Type B pancreatic cell (in vitro differentiated cells): ENCODE data around the gene NIN. TPM values are rescaled to one million over a fixed set of nuclear protein-coding genes. Genes with fewer than 3 reads are reported as not detected.

ENCODE experiments used
- DNase-seq: peaks from one replicate; pipeline ENCODE4 v3.0.0; 2021; ENCODE audit warnings: mixed read lengths; ENCODE audit not compliant: unreplicated experiment; ENCODE audit errors: extremely low spot score
- H3K27ac Mint-ChIP-seq: 2 replicates; pipeline ENCODE4 v1.8.0; 2021; ENCODE audit warnings: mild to moderate bottlenecking, mixed read lengths
- H3K27me3 Mint-ChIP-seq: 2 replicates; pipeline ENCODE4 v1.8.0; 2021; ENCODE audit warnings: mixed read lengths
- H3K36me3 Mint-ChIP-seq: 2 replicates; pipeline ENCODE4 v1.8.0; 2021; ENCODE audit warnings: mixed read lengths
- H3K4me1 Mint-ChIP-seq: one replicate; pipeline ENCODE4 v1.8.0; 2021; ENCODE audit warnings: mixed read lengths; ENCODE audit not compliant: unreplicated experiment
- H3K4me3 Mint-ChIP-seq: 2 replicates; pipeline ENCODE4 v1.8.0; 2021; ENCODE audit warnings: mild to moderate bottlenecking, mixed read lengths
- H3K9me3 Mint-ChIP-seq: 2 replicates; pipeline ENCODE4 v1.8.0; 2021; ENCODE audit warnings: mixed read lengths
- CTCF ChIP-seq: fragments of 200-600 bp; sonication (generic); conservative IDR thresholded peaks from 2 replicates; pipeline ENCODE4 v1.5.0; 2021; ENCODE audit warnings: antibody characterized with exemption, mild to moderate bottlenecking
- total RNA-seq: library from RNA; stranded (reverse); gene quantifications from 2 replicates; pipeline ENCODE4 v1.2.1, GENCODE V29; 2021; ENCODE audit warnings: low replicate concordance

The NIN gene
- total RNA-seq, 1 donor from 2014 or later, result 40.5 TPM

DNA sequence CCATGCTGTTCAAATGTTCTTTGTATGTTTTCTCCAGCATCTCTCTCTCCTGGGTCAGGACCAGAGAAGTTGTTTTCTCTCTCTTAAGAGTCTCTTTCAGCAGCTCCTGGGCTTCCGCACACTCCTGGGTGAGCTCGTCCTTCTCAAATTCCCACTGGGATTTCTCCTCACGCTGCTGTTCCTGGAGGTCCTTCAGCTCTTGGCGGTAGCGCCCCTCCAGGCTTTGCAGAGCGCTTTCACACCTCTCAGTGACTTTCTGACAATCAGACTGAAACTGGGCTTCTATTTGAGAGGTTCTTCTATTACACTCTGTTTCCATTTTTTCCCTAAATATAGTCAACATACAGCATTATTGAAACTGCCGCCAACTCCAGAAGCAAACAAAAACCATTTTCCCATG lies 72.7 kb downstream of the NIN start:
- DNase-seq, result no peak
- Mint-ChIP-seq H3K36me3 (peaks cover 28% of the 10 kb centered on the region), H3K4me3 (no peak overlapping the region), H3K27me3 (no peaks in the 10 kb centered on the region), H3K9me3 (no peaks in the 10 kb centered on the region), H3K27ac (no peak overlapping the region), H3K4me1 (no peaks in the 10 kb centered on the region)
- TF ChIP-seq CTCF, result no peak

GRCh38 chr14:50757702-50758101 lies 73.3 kb downstream of the NIN start:
- DNase-seq, result no peak

GRCh38 chr14:50756300-50756699 lies 74.7 kb downstream of the NIN start:
- Mint-ChIP-seq H3K4me3 (no peak overlapping the region), H3K4me1 (no peaks in the 10 kb centered on the region), H3K9me3 (no peaks in the 10 kb centered on the region), H3K36me3 (peaks cover 26% of the 10 kb centered on the region), H3K27me3 (no peaks in the 10 kb centered on the region), H3K27ac (no peak overlapping the region)
- no peak for TF ChIP-seq CTCF
- DNase-seq, result no peak

More at GRCh38 chr14:50757702-50758101, 73.3 kb downstream of the NIN start:
- H3K4me1 Mint-ChIP-seq, result no peaks in the 10 kb centered on the region
- no peaks in the 10 kb centered on the region for H3K9me3 Mint-ChIP-seq
- H3K27me3 Mint-ChIP-seq, result no peaks in the 10 kb centered on the region
- peaks cover 30% of the 10 kb centered on the region for H3K36me3 Mint-ChIP-seq
- H3K4me3 Mint-ChIP-seq, result no peak overlapping the region
- no peak for TF ChIP-seq CTCF
- H3K27ac Mint-ChIP-seq, result no peak overlapping the region

GRCh38 chr14:50750323-50750722 lies 80.6 kb downstream of the NIN start:
- Mint-ChIP-seq H3K4me3 (no peak overlapping the region), H3K27ac (no peak overlapping the region), H3K9me3 (no peaks in the 10 kb centered on the region), H3K4me1 (no peaks in the 10 kb centered on the region), H3K36me3 (peaks cover 50% of the 10 kb centered on the region), H3K27me3 (no peaks in the 10 kb centered on the region)
- DNase-seq, result no peak
- TF ChIP-seq CTCF, result no peak

- DNase-seq, result no peak
- H3K27me3 Mint-ChIP-seq, result no peaks in the 10 kb centered on the region
- no peak overlapping the region for H3K27ac Mint-ChIP-seq
- H3K4me1 Mint-ChIP-seq, result peaks cover 4% of the 10 kb centered on the region
- no peak for TF ChIP-seq CTCF
- H3K4me3 Mint-ChIP-seq, result no peak overlapping the region
- H3K9me3 Mint-ChIP-seq, result no peaks in the 10 kb centered on the region
- peaks cover 43% of the 10 kb centered on the region for H3K36me3 Mint-ChIP-seq
These were observed 85.4 kb downstream of the NIN start for GRCh38 chr14:50745401-50746058.
